ENCODE results near the gene ERFL. TPM values are rescaled to one million over a fixed set of nuclear protein-coding genes. Genes with fewer than 3 reads are reported as not detected.

ERFL gene
- total RNA-seq, 1 experiment from 2014 or later: 0.79 TPM

GRCh38 chr19:41883821-41884733 is 44.2 kb downstream of the ERFL start (continued):
- TF ChIP-seq SIN3A (IDR thresholded peaks at IDR 0.05; ENCODE audit: low read depth) (no peak; the same call in 1 of the 2 replicates), MAX (IDR thresholded peaks at IDR 0.05) (peak; percentile 55; the same call in 1 of the 2 replicates), EZH2 (IDR thresholded peaks at IDR 0.05) (no peak), JUND (IDR thresholded peaks at IDR 0.05) (no peak; the same call in 1 of the 2 replicates), CBX3 (IDR thresholded peaks at IDR 0.05; ENCODE audit: low read depth) (peak; percentile 48; the same call in 1 of the 2 replicates), RAD21 (IDR thresholded peaks at IDR 0.05; ENCODE audit: low read depth) (no peak)

- no peak for TF ChIP-seq SIN3A (IDR thresholded peaks at IDR 0.05; ENCODE audit: low read depth)
- peak; percentile 57; the same call in 1 of the 2 replicates for TF ChIP-seq MAX (IDR thresholded peaks at IDR 0.05)
- peak; percentile 40; the same call in 1 of the 2 replicates for TF ChIP-seq ZFX (IDR thresholded peaks at IDR 0.05)
- H2AFZ ChIP-seq (ENCODE audit: low read depth, low read length, poor library complexity, severe bottlenecking): no peak overlapping the region
- intact Hi-C loops (cut with micrococcal nuclease): loop anchor here (5.0 kb wide), 1 partner anchor 44 kb away; the partner anchor contains the start of gene ERFL
- H3K4me3 ChIP-seq (replicated peaks in 1 of 2; ENCODE audit: low read depth in 1 of 2, low read length in 2 of 2): peak overlapping the region; percentile 97
- H3K4me1 ChIP-seq (ENCODE audit: control insufficient read depth in 1 of 2, insufficient read depth in 2 of 2, low read length in 2 of 2): peaks cover 29 to 48% of the 10 kb centered on the region in 2 experiments
- ChIA-PET RAD21 (ENCODE audit: low non-redundant PET in 1 of 2, low total read pairs in 2 of 2, uncharacterized antibody in 2 of 2, unreplicated experiment in 2 of 2) (no interaction called here), POLR2A (interaction anchor here (4.2 kb wide), 1 partner anchor 23 kb away, joined by 18 read pairs; the partner anchor contains the start of gene RPS19), CTCF (interaction anchor here (1.5 to 2.3 kb wide), 2 partner anchors 10 to 75 kb away, joined by 3 to 14 read pairs; no protein-coding TSS in a partner anchor)
- BruUV-seq (replicated peaks): TSS peak; percentile 87
- peak overlapping the region; percentile 73 for H3K27ac ChIP-seq (ENCODE audit: low read depth, low read length)
- no peaks in the 10 kb centered on the region for H3K9me2 ChIP-seq (ENCODE audit: insufficient read depth)
- ATAC-seq: no peak
- H3K9me3 ChIP-seq (ENCODE audit: control insufficient read depth in 1 of 2, insufficient read depth in 1 of 2, low read depth in 1 of 2, low read length in 2 of 2): no peaks in the 10 kb centered on the region
- H4K20me1 ChIP-seq (ENCODE audit: insufficient read depth): no peaks in the 10 kb centered on the region
- H3K79me2 ChIP-seq (ENCODE audit: insufficient read depth, low read length): peaks cover 46% of the 10 kb centered on the region
- DNase-seq (ENCODE audit: low read depth, low spot score): no peak
- no peaks in the 10 kb centered on the region for H3K36me3 ChIP-seq (ENCODE audit: control insufficient read depth in 1 of 2, insufficient read depth in 2 of 2, low read length in 2 of 2)
- H3K9ac ChIP-seq (ENCODE audit: low read length): peak overlapping the region; percentile 93
- peak overlapping the region; percentile 95 for H3K4me2 ChIP-seq (ENCODE audit: low read length)
- no peaks in the 10 kb centered on the region for H3K27me3 ChIP-seq (ENCODE audit: insufficient read depth, low read length)
These were observed 44.8 kb downstream of the ERFL start for GRCh38 chr19:41883463-41883820.

Data from HCT116 (cell line).